ENCODE data around the gene TNFSF12. TPM values are rescaled to one million over a fixed set of nuclear protein-coding genes. Genes with fewer than 3 reads are reported as not detected.
A peak's percentile ranks its signal among the peaks of the same experiment; 100 is the strongest.

Gene TNFSF12
- polyA plus RNA-seq, 3 donors, result 37.7 to 98.3 (median 50.2) TPM

- H3K27ac Mint-ChIP-seq, result peak overlapping the region in 1 of 7 donors; percentile 14
- Histone ChIP-seq H3K36me3 (replicated peaks in 1 of 2; ENCODE audit: control insufficient read depth in 1 of 2, insufficient read depth in 2 of 2, low read length in 2 of 2) (peaks cover 88 to 98% of the 10 kb centered on the region in 2 donors), H3K27me3 (ENCODE audit: control insufficient read depth in 2 of 2, insufficient read depth in 2 of 2, low read length in 2 of 2) (no peaks in the 10 kb centered on the region), H3K79me2 (ENCODE audit: insufficient read depth, low read length) (no peaks in the 10 kb centered on the region), H3K9ac (ENCODE audit: insufficient read depth, low read length, poor library complexity, severe bottlenecking) (no peak overlapping the region), H2AFZ (ENCODE audit: insufficient read depth, low read depth, low read length, poor library complexity, severe bottlenecking) (no peak overlapping the region), H3K27ac (ENCODE audit: low read depth in 1 of 2, low read length in 2 of 2) (no peak overlapping the region), H4K20me1 (ENCODE audit: insufficient read depth, low read length) (peaks cover 36% of the 10 kb centered on the region), H3K4me3 (replicated peaks in 1 of 3; ENCODE audit: low read depth in 2 of 3, low read length in 3 of 3) (no peak overlapping the region), H3K4me1 (ENCODE audit: control insufficient read depth in 1 of 2, insufficient read depth in 2 of 2, low read length in 2 of 2) (no peaks in the 10 kb centered on the region), H3K9me3 (replicated peaks in 1 of 2; ENCODE audit: control insufficient read depth in 1 of 2, insufficient read depth in 1 of 2, low read length in 2 of 2) (no peaks in the 10 kb centered on the region), H3K4me2 (replicated peaks; ENCODE audit: extremely low read depth, low read length, poor library complexity, severe bottlenecking) (no peak overlapping the region)
- WGBS (ENCODE audit: insufficient coverage), result 98% methylated on average over 5 of the region's 11 CpGs
- intact Hi-C loops (cut with micrococcal nuclease), result no loop called here
- DNase-seq, result no peak
- no peaks in the 10 kb centered on the region for H3K9me3 Mint-ChIP-seq
- peaks cover 0 to 2% (median 1%) of the 10 kb centered on the region in 3 donors for H3K27me3 Mint-ChIP-seq (ENCODE audit: low read depth in 3 of 3)
- H3K4me1 Mint-ChIP-seq, result no peaks in the 10 kb centered on the region
- no peak overlapping the region for H3K4me3 Mint-ChIP-seq
- TF ChIP-seq CTCF (IDR thresholded peaks at IDR 0.05), result no peak
- peaks cover 92 to 97% of the 10 kb centered on the region in 2 donors for H3K36me3 Mint-ChIP-seq
These were observed 40.7 kb upstream of the TNFSF12 start for GRCh38 chr17:7508145-7508544.

- no peak overlapping the region for H3K4me2 ChIP-seq (replicated peaks; ENCODE audit: extremely low read depth, low read length, poor library complexity, severe bottlenecking)
- no peak overlapping the region for H3K4me3 ChIP-seq (replicated peaks in 1 of 3; ENCODE audit: low read depth in 2 of 3, low read length in 3 of 3)
- peaks cover 91 to 97% of the 10 kb centered on the region in 2 donors for H3K36me3 Mint-ChIP-seq
- H3K9me3 ChIP-seq (replicated peaks in 1 of 2; ENCODE audit: control insufficient read depth in 1 of 2, insufficient read depth in 1 of 2, low read length in 2 of 2), result no peaks in the 10 kb centered on the region
- peaks cover 0 to 2% (median 1%) of the 10 kb centered on the region in 3 donors for H3K27me3 Mint-ChIP-seq (ENCODE audit: low read depth in 3 of 3)
- intact Hi-C loops (cut with micrococcal nuclease), result no loop called here
- no peaks in the 10 kb centered on the region for H3K79me2 ChIP-seq (ENCODE audit: insufficient read depth, low read length)
- H3K9me3 Mint-ChIP-seq, result no peaks in the 10 kb centered on the region
- H3K4me1 ChIP-seq (ENCODE audit: control insufficient read depth in 1 of 2, insufficient read depth in 2 of 2, low read length in 2 of 2), result no peaks in the 10 kb centered on the region
- peaks cover 88 to 98% of the 10 kb centered on the region in 2 donors for H3K36me3 ChIP-seq (replicated peaks in 1 of 2; ENCODE audit: control insufficient read depth in 1 of 2, insufficient read depth in 2 of 2, low read length in 2 of 2)
- H4K20me1 ChIP-seq (ENCODE audit: insufficient read depth, low read length), result peaks cover 30% of the 10 kb centered on the region
- TF ChIP-seq CTCF (IDR thresholded peaks at IDR 0.05), result no peak
- H2AFZ ChIP-seq (ENCODE audit: insufficient read depth, low read depth, low read length, poor library complexity, severe bottlenecking), result no peak overlapping the region
- H3K27ac Mint-ChIP-seq, result peak overlapping the region in 2 of 7 donors; percentile 64 to 69
- DNase-seq, result no peak
- H3K4me3 Mint-ChIP-seq, result no peak overlapping the region
- H3K4me1 Mint-ChIP-seq, result no peaks in the 10 kb centered on the region
- no peak overlapping the region for H3K9ac ChIP-seq (ENCODE audit: insufficient read depth, low read length, poor library complexity, severe bottlenecking)
- H3K27me3 ChIP-seq (ENCODE audit: control insufficient read depth in 2 of 2, insufficient read depth in 2 of 2, low read length in 2 of 2), result no peaks in the 10 kb centered on the region
- WGBS (ENCODE audit: insufficient coverage), result 100% methylated on average over 4 of the region's 9 CpGs
- H3K27ac ChIP-seq (ENCODE audit: low read depth in 1 of 2, low read length in 2 of 2), result no peak overlapping the region
These were observed 40.0 kb upstream of the TNFSF12 start for GRCh38 chr17:7508846-7509245.
